ES-I3 (cell line): ENCODE results near the gene NUDT19.
"Not testable (repeated sequence)": the region's sequence is repeated elsewhere in the genome, so short reads cannot be mapped to it uniquely, and the experiment has no call there.

Source experiments
- H3K36me3 ChIP-seq: 2 replicates; pipeline ENCODE4 v1.6.1; 2013; ENCODE audit warnings: mild to moderate bottlenecking, low read length, control low read depth, moderate library complexity; ENCODE audit not compliant: insufficient read depth
- H3K4me1 ChIP-seq: 2 replicates; pipeline ENCODE4 v1.6.1; 2013; ENCODE audit warnings: mild to moderate bottlenecking, control low read depth, low read length; ENCODE audit not compliant: insufficient read depth
- H3K9ac ChIP-seq: 2 replicates; pipeline ENCODE4 v1.6.1; 2013; ENCODE audit warnings: low read depth, mild to moderate bottlenecking, low read length, moderate library complexity
- H3K9me3 ChIP-seq: 2 replicates; pipeline ENCODE4 v1.6.1; 2013; ENCODE audit warnings: mild to moderate bottlenecking, low read length, moderate library complexity; ENCODE audit not compliant: control insufficient read depth, insufficient read depth

NUDT19 gene

GRCh38 chr19:32691291-32691951 is at the start of gene NUDT19:
NUDT19 (plus strand) TSS chr19:32691821; CDS start chr19:32691961, 140 bp downstream.
- no peaks in the 10 kb centered on the region for H3K4me1 ChIP-seq

GRCh38 chr19:32642771-32643170 is 48.9 kb upstream of the NUDT19 start:
- Histone ChIP-seq H3K36me3 (peaks cover 24% of the 10 kb centered on the region), H3K9ac (no peak overlapping the region), H3K4me1 (no peaks in the 10 kb centered on the region), H3K9me3 (no peaks in the 10 kb centered on the region)

More at GRCh38 chr19:32691291-32691951, at the start of gene NUDT19:
- H3K9ac ChIP-seq: peak within 1 kb of the TSS; percentile 75
- H3K9me3 ChIP-seq: peaks cover 5% of the 10 kb centered on the region; the same call in 1 of the 2 replicates
- H3K36me3 ChIP-seq: no peaks in the 10 kb centered on the region

GRCh38 chr19:32646556-32646955 is 45.1 kb upstream of the NUDT19 start:
- no peaks in the 10 kb centered on the region for H3K9me3 ChIP-seq
- peaks cover 19% of the 10 kb centered on the region; the same call in 1 of the 2 replicates for H3K36me3 ChIP-seq
- H3K9ac ChIP-seq: no peak overlapping the region
- no peaks in the 10 kb centered on the region; the same call in 1 of the 2 replicates for H3K4me1 ChIP-seq

- Histone ChIP-seq H3K9ac (no peak overlapping the region), H3K9me3 (no peaks in the 10 kb centered on the region), H3K4me1 (no peaks in the 10 kb centered on the region; the same call in 1 of the 2 replicates), H3K36me3 (peaks cover 19% of the 10 kb centered on the region; the same call in 1 of the 2 replicates)
Observed at GRCh38 chr19:32647361-32647760, 44.3 kb upstream of the NUDT19 start.

GRCh38 chr19:32649751-32650150 is 41.9 kb upstream of the NUDT19 start:
- no peaks in the 10 kb centered on the region; the same call in 1 of the 2 replicates for H3K4me1 ChIP-seq
- H3K36me3 ChIP-seq: 0 out of 2 replicates have a peak, but pooled peaks cover 2% of the 10 kb centered on the region

GRCh38 chr19:32650671-32651070 is 41.0 kb upstream of the NUDT19 start:
- no peak overlapping the region for H3K9ac ChIP-seq
- no peaks in the 10 kb centered on the region; the same call in 1 of the 2 replicates for H3K4me1 ChIP-seq
- no peaks in the 10 kb centered on the region; the same call in 1 of the 2 replicates for H3K36me3 ChIP-seq

More at GRCh38 chr19:32649751-32650150, 41.9 kb upstream of the NUDT19 start:
- H3K9me3 ChIP-seq: no peaks in the 10 kb centered on the region
- no peak overlapping the region for H3K9ac ChIP-seq

GRCh38 chr19:32651729-32652140 is 39.9 kb upstream of the NUDT19 start:
- no peaks in the 10 kb centered on the region; the same call in 1 of the 2 replicates for H3K36me3 ChIP-seq
- H3K9ac ChIP-seq: no peak overlapping the region
- H3K4me1 ChIP-seq: no peaks in the 10 kb centered on the region; the same call in 1 of the 2 replicates
- no peaks in the 10 kb centered on the region for H3K9me3 ChIP-seq

More at GRCh38 chr19:32650671-32651070, 41.0 kb upstream of the NUDT19 start:
- H3K9me3 ChIP-seq: no peaks in the 10 kb centered on the region

- not testable (repeated sequence) for H3K4me1 ChIP-seq, H3K9ac ChIP-seq, H3K9me3 ChIP-seq, H3K36me3 ChIP-seq
Observed at GRCh38 chr19:32652331-32652730, 39.3 kb upstream of the NUDT19 start.

- Histone ChIP-seq H3K9ac (no peak overlapping the region), H3K9me3 (no peaks in the 10 kb centered on the region), H3K4me1 (no peaks in the 10 kb centered on the region; the same call in 1 of the 2 replicates), H3K36me3 (no peaks in the 10 kb centered on the region; the same call in 1 of the 2 replicates)
Observed at GRCh38 chr19:32652894-32653598, 38.6 kb upstream of the NUDT19 start.

GRCh38 chr19:32653599-32653915 is 38.1 kb upstream of the NUDT19 start:
- Histone ChIP-seq H3K4me1 (no peaks in the 10 kb centered on the region; the same call in 1 of the 2 replicates), H3K9ac (no peak overlapping the region), H3K36me3 (no peaks in the 10 kb centered on the region; the same call in none of the 2 replicates), H3K9me3 (no peaks in the 10 kb centered on the region)

- H3K36me3 ChIP-seq, H3K4me1 ChIP-seq, H3K9me3 ChIP-seq, H3K9ac ChIP-seq: not testable (repeated sequence)
Observed at GRCh38 chr19:32656379-32656778, 35.2 kb upstream of the NUDT19 start.

GRCh38 chr19:32658075-32658474 is 33.5 kb upstream of the NUDT19 start:
- no peaks in the 10 kb centered on the region; the same call in none of the 2 replicates for H3K36me3 ChIP-seq
- H3K4me1 ChIP-seq: no peaks in the 10 kb centered on the region
- H3K9me3 ChIP-seq: no peaks in the 10 kb centered on the region
- H3K9ac ChIP-seq: no peak overlapping the region

GRCh38 chr19:32658527-32658926 is 33.1 kb upstream of the NUDT19 start:
- H3K9me3 ChIP-seq: no peaks in the 10 kb centered on the region
- no peaks in the 10 kb centered on the region for H3K4me1 ChIP-seq
- no peaks in the 10 kb centered on the region; the same call in none of the 2 replicates for H3K36me3 ChIP-seq
- no peak overlapping the region for H3K9ac ChIP-seq

- Histone ChIP-seq H3K9me3 (no peaks in the 10 kb centered on the region), H3K9ac (no peak overlapping the region), H3K4me1 (no peaks in the 10 kb centered on the region), H3K36me3 (peaks cover 3% of the 10 kb centered on the region)
Observed at GRCh38 chr19:32661318-32661717, 30.3 kb upstream of the NUDT19 start.

GRCh38 chr19:32662186-32662585 is 29.4 kb upstream of the NUDT19 start:
- Histone ChIP-seq H3K9ac (no peak overlapping the region), H3K9me3 (no peaks in the 10 kb centered on the region), H3K36me3 (peaks cover 5% of the 10 kb centered on the region), H3K4me1 (no peaks in the 10 kb centered on the region)
